Common myeloid progenitor, CD34-positive (primary cell): ENCODE measurements around the gene PCDH9.
"Not testable (repeated sequence)": the region's sequence is repeated elsewhere in the genome, so short reads cannot be mapped to it uniquely, and the experiment has no call there.

ENCODE experiments used
- CTCF ChIA-PET: fragments of 350-600 bp; sonication (Branson Sonifier 250); formaldehyde crosslinking; loops from one replicate; lab custom pipeline; 2021; ENCODE audit warnings: antibody characterized with exemption; lab: Charles Lee
- POLR2A ChIA-PET: fragments of 350-600 bp; sonication (Branson Sonifier 250); formaldehyde crosslinking; loops from one replicate; lab custom pipeline; 2021; ENCODE audit warnings: antibody characterized with exemption; lab: Charles Lee
- DNase-seq, 3 donors: peaks; one replicate each; pipeline versions ENCODE4 v3.0.0 to v3.0.0-alpha.2; 2013
- H3K27ac ChIP-seq, 2 experiments: 1 replicate in 1 of 2; 2 replicates in 1 of 2; pipeline ENCODE4 v1.7.0; 2013; ENCODE audit warnings: inconsistent platforms in 2 of 2, low read length in 2 of 2, mild to moderate bottlenecking in 2 of 2, low read depth in 1 of 2, moderate library complexity in 1 of 2; ENCODE audit not compliant: severe bottlenecking in 2 of 2, insufficient read depth in 1 of 2, poor library complexity in 1 of 2
- H3K27me3 ChIP-seq, 5 experiments: replicated peaks in 2 of 5; 1 replicate in 3 of 5; 2 replicates in 2 of 5; pipeline versions ENCODE4 v1.6.1 to v1.7.0; 2013; ENCODE audit warnings: low read length in 4 of 5, mild to moderate bottlenecking in 2 of 5, moderate library complexity in 2 of 5, inconsistent platforms in 1 of 5; ENCODE audit not compliant: insufficient read depth in 5 of 5, control insufficient read depth in 4 of 5
- H3K36me3 ChIP-seq, 4 experiments: 1 replicate in 2 of 4; 2 replicates in 2 of 4; pipeline versions ENCODE4 v1.6.1 to v1.7.0; 2013; ENCODE audit warnings: low read length in 3 of 4, control low read depth in 1 of 4, mild to moderate bottlenecking in 1 of 4; ENCODE audit not compliant: control insufficient read depth in 4 of 4, insufficient read depth in 4 of 4
- H3K4me1 ChIP-seq, 4 experiments: 1 replicate in 3 of 4; 2 replicates in 1 of 4; pipeline versions ENCODE4 v1.6.1 to v1.7.1; 2013; ENCODE audit warnings: low read length in 3 of 4, mild to moderate bottlenecking in 3 of 4, control low read depth in 1 of 4, inconsistent platforms in 1 of 4, moderate library complexity in 1 of 4; ENCODE audit not compliant: control insufficient read depth in 4 of 4, insufficient read depth in 4 of 4; ENCODE audit errors: control extremely low read depth in 1 of 4
- H3K4me3 ChIP-seq, 7 experiments: 1 replicate in 4 of 7; 2 replicates in 3 of 7; pipeline versions ENCODE4 v1.5.1 to v1.7.0; 2013; ENCODE audit warnings: mild to moderate bottlenecking in 7 of 7, low read length in 6 of 7, moderate library complexity in 6 of 7, inconsistent platforms in 2 of 7, low read depth in 2 of 7, control low read depth in 1 of 7; ENCODE audit not compliant: insufficient read depth in 4 of 7, control insufficient read depth in 1 of 7; ENCODE audit errors: extremely low read depth in 1 of 7
- H3K9me3 ChIP-seq, 5 experiments: 1 replicate in 4 of 5; 2 replicates in 1 of 5; pipeline versions ENCODE4 v1.6.1 to v1.7.1; 2013; ENCODE audit warnings: low read length in 4 of 5, mild to moderate bottlenecking in 2 of 5, inconsistent platforms in 1 of 5, low read depth in 1 of 5, moderate library complexity in 1 of 5; ENCODE audit not compliant: control insufficient read depth in 4 of 5, insufficient read depth in 2 of 5; ENCODE audit errors: control extremely low read depth in 1 of 5
- WGBS: methylation state at CpG from one replicate; pipeline ENCODE4 v1.1.5; 2013; ENCODE audit not compliant: insufficient coverage; 5-methylcytosine and 5-hydroxymethylcytosine counted together

PCDH9 gene

DNA sequence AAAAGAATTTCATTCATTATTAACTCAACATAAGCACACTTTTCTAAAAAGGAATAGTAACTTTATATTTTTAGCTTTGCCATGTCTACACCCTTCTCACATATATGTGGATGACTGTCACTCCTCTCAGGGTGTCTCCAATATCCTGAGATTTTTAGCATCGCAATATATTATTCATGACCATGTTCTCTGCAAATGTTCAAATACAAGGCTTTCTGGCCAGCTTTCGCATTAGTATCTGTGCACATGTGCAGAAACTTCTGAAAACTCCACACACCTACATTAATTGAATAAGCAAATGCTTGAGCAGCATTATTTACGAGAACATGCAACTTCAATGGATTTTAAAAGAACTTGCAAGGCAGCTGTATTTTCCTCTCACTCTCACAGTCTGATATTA is 334.8 kb downstream of the PCDH9 start:
- CTCF ChIA-PET = no interaction called here
- 94% methylated on average over 2 of the region's 3 CpGs for WGBS
- no peak for DNase-seq
- H3K4me1 ChIP-seq = no peaks in the 10 kb centered on the region
- H3K27ac ChIP-seq = no peak overlapping the region
- H3K27me3 ChIP-seq = no peaks in the 10 kb centered on the region
- H3K36me3 ChIP-seq = no peaks in the 10 kb centered on the region
- H3K4me3 ChIP-seq = no peak overlapping the region
- POLR2A ChIA-PET = no interaction called here
- peaks cover 0 to 1% (median 0%) of the 10 kb centered on the region in 5 experiments for H3K9me3 ChIP-seq

GRCh38 chr13:66888698-66889097 is 341.4 kb downstream of the PCDH9 start:
- H3K36me3 ChIP-seq = no peaks in the 10 kb centered on the region
- ChIA-PET POLR2A (no interaction called here), CTCF (no interaction called here)
- no peaks in the 10 kb centered on the region for H3K27me3 ChIP-seq
- DNase-seq = no peak
- no peak overlapping the region for H3K4me3 ChIP-seq
- no CpG with 5 or more reads among the region's 1 CpG for WGBS
- H3K4me1 ChIP-seq = no peaks in the 10 kb centered on the region
- H3K27ac ChIP-seq = no peak overlapping the region
- H3K9me3 ChIP-seq = peaks cover 0 to 1% (median 0%) of the 10 kb centered on the region in 5 experiments

GRCh38 chr13:66887088-66887487 is 343.0 kb downstream of the PCDH9 start:
- DNase-seq = no peak
- ChIA-PET POLR2A (interaction anchor here (0.9 kb wide), 1 partner anchor 16 kb away, joined by 3 read pairs; no protein-coding TSS in a partner anchor), CTCF (no interaction called here)
- Histone ChIP-seq H3K4me3 (no peak overlapping the region), H3K27me3 (no peaks in the 10 kb centered on the region), H3K9me3 (peaks cover 0 to 1% (median 0%) of the 10 kb centered on the region in 5 experiments), H3K27ac (no peak overlapping the region), H3K36me3 (no peaks in the 10 kb centered on the region), H3K4me1 (no peaks in the 10 kb centered on the region)
- no CpG with 5 or more reads among the region's 5 CpGs for WGBS

GRCh38 chr13:66886264-66886663 is 343.9 kb downstream of the PCDH9 start:
- ChIA-PET POLR2A (no interaction called here), CTCF (no interaction called here)
- Histone ChIP-seq H3K9me3 (peaks cover 0 to 1% (median 0%) of the 10 kb centered on the region in 5 experiments), H3K27ac (no peak overlapping the region), H3K27me3 (no peaks in the 10 kb centered on the region), H3K4me3 (no peak overlapping the region), H3K4me1 (no peaks in the 10 kb centered on the region), H3K36me3 (no peaks in the 10 kb centered on the region)
- no CpG with 5 or more reads among the region's 4 CpGs for WGBS
- no peak for DNase-seq

DNA sequence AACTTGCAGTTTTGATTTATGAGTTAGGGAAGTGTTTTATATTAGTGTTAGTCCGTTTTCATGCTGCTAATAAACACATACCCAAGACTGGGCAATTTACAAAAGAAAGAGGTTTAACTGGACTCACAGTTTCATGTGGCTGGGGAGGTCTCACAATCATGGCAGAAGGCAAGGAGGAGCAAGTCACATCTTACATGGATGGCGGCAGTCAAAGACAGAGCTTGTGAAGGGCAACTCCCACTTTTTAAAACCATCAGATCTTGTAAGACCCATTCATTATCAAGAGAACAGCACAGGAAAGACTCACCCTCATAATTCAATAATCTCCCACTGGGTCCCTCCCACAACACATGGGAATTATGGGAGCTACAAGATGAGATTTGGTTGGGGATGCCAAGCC is 349.0 kb downstream of the PCDH9 start:
- H3K36me3 ChIP-seq, H3K4me3 ChIP-seq, H3K9me3 ChIP-seq, CTCF ChIA-PET, H3K27me3 ChIP-seq, POLR2A ChIA-PET, H3K27ac ChIP-seq, H3K4me1 ChIP-seq, DNase-seq: not testable (repeated sequence)
- WGBS = no CpG with 5 or more reads among the region's 2 CpGs

DNA sequence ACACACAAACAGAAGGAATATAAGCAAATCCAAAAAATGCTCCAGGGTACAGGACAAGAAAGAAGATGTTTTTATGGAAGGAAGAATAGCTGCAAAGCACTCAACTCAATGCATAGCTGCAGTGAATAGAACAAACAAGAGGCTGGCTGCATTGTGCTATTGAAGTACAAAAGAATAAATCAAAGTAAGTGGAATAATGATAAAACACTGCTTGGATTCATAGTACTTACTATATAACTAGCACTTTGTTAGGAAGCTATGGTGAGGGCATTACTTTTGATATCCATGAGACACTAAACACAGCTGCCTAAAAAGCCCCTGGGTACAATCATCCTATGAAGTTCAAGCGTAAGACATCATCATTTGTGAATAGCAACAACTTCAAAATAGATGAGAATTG is 350.1 kb downstream of the PCDH9 start:
- ChIA-PET POLR2A (interaction anchor here (0.6 kb wide), 1 partner anchor 33 kb away, joined by 3 read pairs; no protein-coding TSS in a partner anchor), CTCF (no interaction called here)
- Histone ChIP-seq H3K36me3 (no peaks in the 10 kb centered on the region), H3K4me3 (no peak overlapping the region), H3K27ac (no peak overlapping the region), H3K4me1 (no peaks in the 10 kb centered on the region), H3K9me3 (peaks cover 0 to 1% (median 0%) of the 10 kb centered on the region in 5 experiments), H3K27me3 (no peaks in the 10 kb centered on the region)
- WGBS = no CpG with 5 or more reads among the region's 1 CpG
- no peak for DNase-seq

DNA sequence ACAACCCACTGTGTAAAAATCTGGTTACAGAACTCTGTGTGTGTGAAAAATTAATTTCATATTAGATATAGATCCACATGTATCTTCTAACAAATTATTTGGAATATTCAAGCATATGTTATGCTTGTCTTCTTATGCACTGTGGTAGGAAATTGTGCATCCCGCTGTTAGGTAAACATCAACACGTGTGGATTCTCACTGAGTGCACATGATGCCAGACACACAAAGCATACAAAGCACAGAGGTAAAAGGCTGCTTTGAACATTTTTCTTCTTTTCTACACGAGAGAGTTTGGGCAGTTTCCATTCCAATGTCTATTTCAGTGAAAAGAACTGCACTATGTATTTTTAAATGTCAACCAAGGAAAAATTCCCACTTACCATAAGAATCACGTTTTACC is 354.9 kb downstream of the PCDH9 start:
- no peaks in the 10 kb centered on the region for H3K27me3 ChIP-seq
- WGBS = 90% methylated on average over 3 of the region's 4 CpGs
- no peak overlapping the region for H3K27ac ChIP-seq
- no peaks in the 10 kb centered on the region for H3K36me3 ChIP-seq
- POLR2A ChIA-PET = no interaction called here
- H3K4me1 ChIP-seq = no peaks in the 10 kb centered on the region
- no peak overlapping the region for H3K4me3 ChIP-seq
- no peak for DNase-seq
- no peaks in the 10 kb centered on the region for H3K9me3 ChIP-seq
- CTCF ChIA-PET = no interaction called here
